Endodermal cell (in vitro differentiated cells): ENCODE measurements around the gene SCN3B. TPM values are rescaled to one million over a fixed set of nuclear protein-coding genes. Genes with fewer than 3 reads are reported as not detected.
A peak's percentile ranks its signal among the peaks of the same experiment; 100 is the strongest.

Source experiments
- DNase-seq: peaks from one replicate; pipeline ENCODE4 v3.0.0-alpha.2; 2017
- H3K27ac ChIP-seq: 2 replicates; pipeline ENCODE4 v1.5.1; 2013; ENCODE audit warnings: mild to moderate bottlenecking, low read depth, low read length, moderate library complexity
- H3K27me3 ChIP-seq: 2 replicates; pipeline ENCODE4 v1.6.1; 2013; ENCODE audit warnings: mild to moderate bottlenecking, low read length, moderate library complexity; ENCODE audit not compliant: insufficient read depth, control insufficient read depth, poor library complexity, severe bottlenecking
- H3K36me3 ChIP-seq: 2 replicates; pipeline ENCODE4 v1.7.0; 2013; ENCODE audit warnings: mild to moderate bottlenecking, low read length, moderate library complexity; ENCODE audit not compliant: control insufficient read depth, insufficient read depth
- H3K4me1 ChIP-seq: one replicate; pipeline ENCODE4 v1.7.0; 2013; ENCODE audit warnings: low read length; ENCODE audit not compliant: control insufficient read depth, insufficient read depth
- H3K4me3 ChIP-seq: 2 replicates; pipeline ENCODE4 v1.5.1; 2013; ENCODE audit warnings: mild to moderate bottlenecking, low read length, moderate library complexity
- H3K9ac ChIP-seq: 2 replicates; pipeline ENCODE4 v1.6.1; 2013; ENCODE audit warnings: mild to moderate bottlenecking, low read length, moderate library complexity; ENCODE audit not compliant: poor library complexity, severe bottlenecking; ENCODE audit errors: extremely low read depth
- H3K9me3 ChIP-seq: 2 replicates; pipeline ENCODE4 v1.6.1; 2013; ENCODE audit warnings: mild to moderate bottlenecking, low read length, moderate library complexity; ENCODE audit not compliant: control insufficient read depth
- H3K27ac Mint-ChIP-seq: 2 replicates; pipeline ENCODE4 v1.8.0; 2020; ENCODE audit warnings: mixed read lengths
- H3K27me3 Mint-ChIP-seq: 2 replicates; pipeline ENCODE4 v1.8.0; 2021; ENCODE audit warnings: mild to moderate bottlenecking, mixed read lengths; ENCODE audit not compliant: insufficient read depth
- H3K36me3 Mint-ChIP-seq: 2 replicates; pipeline ENCODE4 v1.8.0; 2020; ENCODE audit warnings: low read depth, mixed read lengths
- H3K4me1 Mint-ChIP-seq: 2 replicates; pipeline ENCODE4 v1.8.0; 2020; ENCODE audit warnings: mixed read lengths
- H3K4me3 Mint-ChIP-seq: 2 replicates; pipeline ENCODE4 v1.8.0; 2020; ENCODE audit warnings: mild to moderate bottlenecking, moderate library complexity, mixed read lengths
- H3K9me3 Mint-ChIP-seq: 2 replicates; pipeline ENCODE4 v1.8.0; 2020; ENCODE audit warnings: mild to moderate bottlenecking, mixed read lengths
- CTCF ChIP-seq: fragments of 200-600 bp; sonication (generic); conservative IDR thresholded peaks from 2 replicates; pipeline ENCODE4 v1.5.0; 2021; ENCODE audit warnings: antibody characterized with exemption, mild to moderate bottlenecking
- WGBS, 2 experiments: methylation state at CpG; one replicate each; pipeline versions ENCODE4 v1.1.5 to v1.1.7; 2013; ENCODE audit warnings: missing lambda C conversion rate in 2 of 2, mixed read lengths in 1 of 2; ENCODE audit not compliant: insufficient coverage in 1 of 2, insufficient read length in 1 of 2; 5-methylcytosine and 5-hydroxymethylcytosine counted together
- total RNA-seq, 2 donors: library from RNA; stranded (reverse); fragmentation: NEBNext Ultra II Directional in 1 of 2; extraction: Animal tissue kit (Norgen Biotek cat#: 25700) in 1 of 2; gene quantifications; 2 replicates in 1 of 2; 3 replicates in 1 of 2; pipeline ENCODE4 v1.2.1, GENCODE V29; 2021

Gene SCN3B
- total RNA-seq, 2 donors from 2014 or later = 0.51 to 0.90 TPM

GRCh38 chr11:123582992-123583504 is 71.4 kb downstream of the SCN3B start:
- no peak for DNase-seq
- H3K36me3 Mint-ChIP-seq = peaks cover 8% of the 10 kb centered on the region
- no peaks in the 10 kb centered on the region for H3K9me3 Mint-ChIP-seq
- Histone ChIP-seq H3K4me1 (peaks cover 8% of the 10 kb centered on the region), H3K36me3 (peaks cover 30% of the 10 kb centered on the region), H3K27me3 (no peaks in the 10 kb centered on the region), H3K27ac (no peak overlapping the region), H3K9ac (no peak overlapping the region), H3K4me3 (no peak overlapping the region), H3K9me3 (no peaks in the 10 kb centered on the region)
- WGBS, 2 experiments = 91 to 94% methylated on average over 9 to 12 of the region's 12 CpGs
- H3K27me3 Mint-ChIP-seq = peaks cover 14% of the 10 kb centered on the region
- TF ChIP-seq CTCF = no peak
- H3K27ac Mint-ChIP-seq = no peak overlapping the region
- no peak overlapping the region for H3K4me3 Mint-ChIP-seq
- H3K4me1 Mint-ChIP-seq = peaks cover 29% of the 10 kb centered on the region

- peaks cover 14% of the 10 kb centered on the region for H3K27me3 Mint-ChIP-seq
- peaks cover 40% of the 10 kb centered on the region for H3K36me3 ChIP-seq
- no peaks in the 10 kb centered on the region for H3K27me3 ChIP-seq
- H3K4me3 Mint-ChIP-seq = no peak overlapping the region
- no peak overlapping the region for H3K27ac Mint-ChIP-seq
- DNase-seq = no peak
- H3K4me1 ChIP-seq = no peaks in the 10 kb centered on the region
- no peak overlapping the region for H3K27ac ChIP-seq
- no peak overlapping the region for H3K4me3 ChIP-seq
- peaks cover 21% of the 10 kb centered on the region for H3K4me1 Mint-ChIP-seq
- WGBS, 2 experiments = 90 to 96% methylated on average over 9 to 22 of the region's 22 CpGs
- TF ChIP-seq CTCF = no peak
- no peaks in the 10 kb centered on the region for H3K9me3 Mint-ChIP-seq
- H3K36me3 Mint-ChIP-seq = peaks cover 8% of the 10 kb centered on the region
- H3K9ac ChIP-seq = no peak overlapping the region
- H3K9me3 ChIP-seq = no peaks in the 10 kb centered on the region
These were observed 72.6 kb downstream of the SCN3B start for GRCh38 chr11:123581651-123582399.

- H3K9ac ChIP-seq = no peak overlapping the region
- Mint-ChIP-seq H3K27ac (no peak overlapping the region), H3K4me3 (no peak overlapping the region), H3K36me3 (peaks cover 8% of the 10 kb centered on the region), H3K27me3 (peaks cover 14% of the 10 kb centered on the region), H3K4me1 (peaks cover 11% of the 10 kb centered on the region), H3K9me3 (no peaks in the 10 kb centered on the region)
- H3K4me3 ChIP-seq = no peak overlapping the region
- no peaks in the 10 kb centered on the region for H3K4me1 ChIP-seq
- peaks cover 40% of the 10 kb centered on the region for H3K36me3 ChIP-seq
- H3K27me3 ChIP-seq = no peaks in the 10 kb centered on the region
- no peaks in the 10 kb centered on the region for H3K9me3 ChIP-seq
- H3K27ac ChIP-seq = no peak overlapping the region
- WGBS, 2 experiments = 22 to 33% methylated on average over 10 to 25 of the region's 25 CpGs
- peak; percentile 95 for TF ChIP-seq CTCF
- DNase-seq = peak; percentile 94
These were observed 73.7 kb downstream of the SCN3B start for GRCh38 chr11:123580557-123581275.
